ENCODE data around the gene MRPS24.

DNA sequence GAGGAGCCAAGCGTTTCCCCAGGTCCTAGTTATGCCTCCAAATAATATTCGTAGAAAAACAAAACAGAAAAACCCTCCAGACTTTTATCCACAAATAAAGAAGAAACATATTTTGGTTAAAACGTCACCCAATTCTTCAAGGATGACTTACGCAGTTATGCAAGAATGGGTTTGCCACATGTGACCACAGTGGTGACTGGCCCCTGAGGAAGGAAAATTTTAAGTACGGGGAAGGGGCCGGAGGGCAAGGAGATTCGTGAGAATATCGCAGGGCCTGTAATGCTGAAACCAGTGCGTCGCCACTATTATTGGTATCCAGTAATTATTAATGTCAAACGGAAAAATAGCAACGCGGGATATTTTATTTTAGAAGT, 537 bp upstream of the MRPS24 start:
- TF ChIP-seq, protein P1, sequence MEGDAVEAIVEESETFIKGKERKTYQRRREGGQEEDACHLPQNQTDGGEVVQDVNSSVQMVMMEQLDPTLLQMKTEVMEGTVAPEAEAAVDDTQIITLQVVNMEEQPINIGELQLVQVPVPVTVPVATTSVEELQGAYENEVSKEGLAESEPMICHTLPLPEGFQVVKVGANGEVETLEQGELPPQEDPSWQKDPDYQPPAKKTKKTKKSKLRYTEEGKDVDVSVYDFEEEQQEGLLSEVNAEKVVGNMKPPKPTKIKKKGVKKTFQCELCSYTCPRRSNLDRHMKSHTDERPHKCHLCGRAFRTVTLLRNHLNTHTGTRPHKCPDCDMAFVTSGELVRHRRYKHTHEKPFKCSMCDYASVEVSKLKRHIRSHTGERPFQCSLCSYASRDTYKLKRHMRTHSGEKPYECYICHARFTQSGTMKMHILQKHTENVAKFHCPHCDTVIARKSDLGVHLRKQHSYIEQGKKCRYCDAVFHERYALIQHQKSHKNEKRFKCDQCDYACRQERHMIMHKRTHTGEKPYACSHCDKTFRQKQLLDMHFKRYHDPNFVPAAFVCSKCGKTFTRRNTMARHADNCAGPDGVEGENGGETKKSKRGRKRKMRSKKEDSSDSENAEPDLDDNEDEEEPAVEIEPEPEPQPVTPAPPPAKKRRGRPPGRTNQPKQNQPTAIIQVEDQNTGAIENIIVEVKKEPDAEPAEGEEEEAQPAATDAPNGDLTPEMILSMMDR (IDR thresholded peaks at IDR 0.05; ENCODE audit: low read length), result no peak
- no peak for TF ChIP-seq EZH2 (IDR thresholded peaks at IDR 0.05; ENCODE audit: borderline replicate concordance, low read length)

All from OCI-LY1 (cell line).